GM19025 (cell line): ENCODE measurements around the gene SLC25A1.

Experiments
- ATAC-seq: cut with Tn5 transposase; IDR thresholded peaks from one replicate; pipeline ENCODE4 v1.9.1; 2021; ENCODE audit warnings: mild to moderate bottlenecking, low read depth, moderate library complexity; ENCODE audit not compliant: unreplicated experiment

SLC25A1 gene

GRCh38 chr22:19126309-19127273, 51.9 kb downstream of the SLC25A1 start:
- no peak for ATAC-seq
